Smooth muscle cell (in vitro differentiated cells): ENCODE results near the gene HDAC9. TPM values are rescaled to one million over a fixed set of nuclear protein-coding genes. Genes with fewer than 3 reads are reported as not detected.

Experiments used
- DNase-seq: peaks from one replicate; lab custom pipeline; 2025; ENCODE audit not compliant: unreplicated experiment; lab: John Stamatoyannopoulos, UW
- H2AFZ ChIP-seq: fragments of 200-600 bp; sonication (generic); 2 replicates; pipeline ENCODE4 v1.6.0; 2016; ENCODE audit warnings: antibody characterized with exemption, low read depth, mild to moderate bottlenecking
- H3F3A ChIP-seq: fragments of 200-600 bp; sonication (generic); 2 replicates; pipeline ENCODE4 v1.6.0; 2017; ENCODE audit warnings: antibody characterized with exemption, low read depth
- H3K27ac ChIP-seq: fragments of 200-600 bp; sonication (generic); 2 replicates; pipeline ENCODE4 v1.5.1; 2016; ENCODE audit warnings: low read depth, mild to moderate bottlenecking
- H3K27me3 ChIP-seq: fragments of 200-600 bp; sonication (generic); 2 replicates; pipeline ENCODE4 v1.6.1; 2016; ENCODE audit warnings: low read depth, mild to moderate bottlenecking
- H3K36me3 ChIP-seq: fragments of 200-600 bp; sonication (generic); 2 replicates; pipeline ENCODE4 v1.5.1; 2016; ENCODE audit warnings: low read depth
- H3K4me1 ChIP-seq: fragments of 200-600 bp; sonication (generic); 2 replicates; pipeline ENCODE4 v1.5.1; 2016; ENCODE audit warnings: low read depth
- H3K4me2 ChIP-seq: fragments of 200-600 bp; sonication (generic); 2 replicates; pipeline ENCODE4 v1.6.0; 2016; ENCODE audit warnings: mild to moderate bottlenecking
- H3K4me3 ChIP-seq: fragments of 200-600 bp; sonication (generic); 2 replicates; pipeline ENCODE4 v1.5.1; 2016; ENCODE audit warnings: mild to moderate bottlenecking
- H3K79me2 ChIP-seq: fragments of 200-600 bp; sonication (generic); 2 replicates; pipeline ENCODE4 v1.6.0; 2016; ENCODE audit warnings: low read depth, mild to moderate bottlenecking
- H3K9ac ChIP-seq: fragments of 200-600 bp; sonication (generic); 2 replicates; pipeline ENCODE4 v1.6.0; 2016; ENCODE audit warnings: low read depth
- H3K9me3 ChIP-seq: fragments of 200-600 bp; sonication (generic); replicated peaks from 2 replicates; pipeline ENCODE4 v1.5.1; 2016; ENCODE audit warnings: low read depth
- H4K20me1 ChIP-seq: fragments of 200-600 bp; sonication (generic); 2 replicates; pipeline ENCODE4 v1.6.0; 2016; ENCODE audit warnings: low read depth
- CTCF ChIP-seq: fragments of 200-600 bp; sonication (generic); IDR thresholded peaks from 2 replicates; pipeline ENCODE4 v1.5.1; 2017; ENCODE audit warnings: borderline replicate concordance, mild to moderate bottlenecking, antibody characterized with exemption; ENCODE audit not compliant: insufficient read depth, poor library complexity, severe bottlenecking
- WGBS: methylation state at CpG from one replicate; pipeline ENCODE4 v1.1.7; 2016; ENCODE audit warnings: low lambda C conversion rate; 5-methylcytosine and 5-hydroxymethylcytosine counted together
- polyA plus RNA-seq: library from polyadenylated mRNA; unstranded; fragments of >200 nt; fragmentation: Nextera tagmentation; extraction: Ambion mirVana; gene quantifications from 2 replicates; pipeline ENCODE4 v1.2.1, GENCODE V29; 2016
- total RNA-seq: library from RNA; depleted of rRNA; stranded (reverse); fragments of >200 nt; gene quantifications from 2 replicates; pipeline ENCODE4 v1.2.3, GENCODE V29; 2014

The HDAC9 gene
- total and polyA plus RNA-seq, 2 experiments from 2014 or later: 2.2 to 7.1 TPM

GRCh38 chr7:18547509-18548187 lies 52.1 kb downstream of the HDAC9 start:
- Histone ChIP-seq H3K9me3 (no peaks in the 10 kb centered on the region), H4K20me1 (no peaks in the 10 kb centered on the region), H3K27me3 (no peaks in the 10 kb centered on the region), H3K27ac (no peak overlapping the region), H2AFZ (no peak overlapping the region), H3K9ac (no peak overlapping the region), H3K79me2 (no peaks in the 10 kb centered on the region), H3K4me2 (no peak overlapping the region), H3K4me3 (no peak overlapping the region), H3K4me1 (peaks cover under 1% of the 10 kb centered on the region), H3K36me3 (no peaks in the 10 kb centered on the region), H3F3A (no peaks in the 10 kb centered on the region)
- no peak for TF ChIP-seq CTCF
- DNase-seq: no peak
- 95% methylated on average over 4 of the region's 4 CpGs for WGBS

DNA sequence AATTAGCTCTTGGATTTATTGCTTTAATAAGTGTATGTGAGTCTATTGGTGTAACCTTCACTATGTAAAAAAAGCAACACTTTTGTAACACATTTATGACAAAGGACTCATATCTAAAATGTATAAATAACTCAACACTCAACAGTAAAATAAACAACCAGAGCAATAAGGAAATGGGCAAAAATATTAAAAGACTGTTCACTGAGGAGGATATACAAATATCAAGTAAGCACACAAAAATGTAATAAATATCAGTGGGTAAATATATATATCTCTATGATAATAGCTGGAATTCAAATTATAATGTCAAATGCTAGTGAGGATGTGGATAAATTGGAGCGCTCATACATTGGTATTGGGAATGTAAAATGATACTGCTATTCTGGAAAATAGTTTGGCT lies 53.0 kb downstream of the HDAC9 start:
- no peak for TF ChIP-seq CTCF
- H3K4me3 ChIP-seq: no peak overlapping the region
- peaks cover 5% of the 10 kb centered on the region for H3K4me1 ChIP-seq
- no peak overlapping the region for H3K4me2 ChIP-seq
- H3K27me3 ChIP-seq: no peaks in the 10 kb centered on the region
- H4K20me1 ChIP-seq: no peaks in the 10 kb centered on the region
- no peak overlapping the region for H3K9ac ChIP-seq
- no peak for DNase-seq
- no peaks in the 10 kb centered on the region for H3K9me3 ChIP-seq
- no peak overlapping the region for H2AFZ ChIP-seq
- no peaks in the 10 kb centered on the region for H3K79me2 ChIP-seq
- H3K36me3 ChIP-seq: no peaks in the 10 kb centered on the region
- no peak overlapping the region for H3K27ac ChIP-seq
- WGBS: 100% methylated on average over 1 of the region's 1 CpG
- no peaks in the 10 kb centered on the region for H3F3A ChIP-seq

DNA sequence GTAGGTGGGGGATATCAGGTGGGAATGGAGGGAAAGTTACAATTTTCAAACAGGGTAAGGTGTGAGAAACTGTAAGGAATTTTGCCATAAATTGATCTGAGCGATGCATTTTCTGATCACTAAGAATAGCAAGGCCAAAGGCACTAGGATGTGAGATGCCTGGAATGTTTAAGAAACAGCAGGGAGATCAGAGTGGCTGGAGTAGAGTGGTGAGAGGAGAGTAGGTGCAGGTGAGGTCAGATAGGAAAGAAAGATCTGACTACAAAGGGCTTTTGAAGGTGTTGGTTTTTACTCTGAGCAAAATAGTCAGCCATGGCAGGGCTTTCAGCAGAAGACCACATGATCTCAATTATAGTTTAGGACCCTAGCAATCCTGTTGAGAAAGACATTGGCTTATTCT lies 55.0 kb downstream of the HDAC9 start:
- Histone ChIP-seq H2AFZ (no peak overlapping the region), H3K4me2 (no peak overlapping the region), H3K4me1 (peaks cover 5% of the 10 kb centered on the region), H3K4me3 (no peak overlapping the region), H3K27me3 (no peaks in the 10 kb centered on the region), H4K20me1 (no peaks in the 10 kb centered on the region), H3K27ac (no peak overlapping the region), H3K36me3 (no peaks in the 10 kb centered on the region), H3F3A (no peaks in the 10 kb centered on the region), H3K79me2 (no peaks in the 10 kb centered on the region), H3K9me3 (no peaks in the 10 kb centered on the region), H3K9ac (no peak overlapping the region)
- 100% methylated on average over 1 of the region's 1 CpG for WGBS
- DNase-seq: no peak
- TF ChIP-seq CTCF: no peak

- H3K27me3 ChIP-seq: no peaks in the 10 kb centered on the region
- no peak overlapping the region for H3K9ac ChIP-seq
- peaks cover 5% of the 10 kb centered on the region for H3K4me1 ChIP-seq
- no peak for DNase-seq
- H4K20me1 ChIP-seq: no peaks in the 10 kb centered on the region
- WGBS: 82% methylated on average over 2 of the region's 2 CpGs
- no peak overlapping the region for H3K4me3 ChIP-seq
- H2AFZ ChIP-seq: peak overlapping the region; percentile 4
- no peaks in the 10 kb centered on the region for H3K36me3 ChIP-seq
- no peak for TF ChIP-seq CTCF
- peak overlapping the region; percentile 64 for H3K4me2 ChIP-seq
- H3K9me3 ChIP-seq: no peaks in the 10 kb centered on the region
- H3K79me2 ChIP-seq: no peaks in the 10 kb centered on the region
- H3F3A ChIP-seq: no peaks in the 10 kb centered on the region
- peak overlapping the region; percentile 22 for H3K27ac ChIP-seq
Measured at GRCh38 chr7:18552316-18552916, 56.9 kb downstream of the HDAC9 start.
